A549 (cell line): ENCODE measurements around the gene KCTD4. TPM values are rescaled to one million over a fixed set of nuclear protein-coding genes. Genes with fewer than 3 reads are reported as not detected.
A peak's percentile ranks its signal among the peaks of the same experiment; 100 is the strongest.

Experiments used
- ATAC-seq, 2 experiments: fragments of 200-7000 bp in 1 of 2; fragments of >200 bp in 1 of 2; cut with Nextera tagmentation in 1 of 2; cut with Tn5 transposase in 1 of 2; 3 replicates each; pipeline versions ENCODE4 v1.8.0 to v1.9.1; 2018 to 2020; ENCODE audit warnings: mild to moderate bottlenecking in 1 of 2, moderate library complexity in 1 of 2
- CTCF ChIA-PET: fragments of 300-600 bp; sonication (Branson Sonifier 250); formaldehyde crosslinking; extraction: SDS; loops from one replicate; lab custom pipeline; 2021; ENCODE audit warnings: antibody characterized with exemption, inconsistent platforms; lab: Yijun Ruan, JAX
- POLR2A ChIA-PET: fragments of 350-600 bp; formaldehyde crosslinking; extraction: SDS; loops from one replicate; lab custom pipeline; 2021; ENCODE audit warnings: antibody characterized with exemption, inconsistent platforms; lab: Yijun Ruan, JAX
- DNase-seq, 2 experiments: peaks; one replicate each; pipeline versions ENCODE4 v3.0.0 to v3.0.0-alpha.2; 2011 to 2016; ENCODE audit warnings: low read depth in 1 of 2, low spot score in 1 of 2
- FAIRE-seq: peaks from 2 replicates; lab custom pipeline; 2011; peaks lifted over from hg19 to GRCh38; lab: Jason Lieb, UNC
- H3K27ac ChIP-seq, 2 experiments: fragments of >200 bp; sonication (Bioruptor Twin); formaldehyde crosslinking; 3 replicates each; pipeline ENCODE4 v1.5.1; 2016 to 2017
- H3K4me1 ChIP-seq: fragments of >200 bp; sonication (Bioruptor Twin); formaldehyde crosslinking; 3 replicates; pipeline ENCODE4 v1.6.1; 2016
- H3K4me2 ChIP-seq: fragments of >200 bp; sonication (Bioruptor Twin); formaldehyde crosslinking; 3 replicates; pipeline ENCODE4 v1.6.1; 2016
- H3K4me3 ChIP-seq: fragments of >200 bp; sonication (Bioruptor Twin); formaldehyde crosslinking; 3 replicates; pipeline ENCODE4 v1.5.1; 2016
- H3K9me3 ChIP-seq: fragments of >200 bp; sonication (Bioruptor Twin); formaldehyde crosslinking; 3 replicates; pipeline ENCODE4 v1.6.1; 2016
- ATOH8 ChIP-seq: fragments of 250-450 bp; sonication (Bioruptor Pico); IDR thresholded peaks from 2 replicates; pipeline ENCODE4 v1.5.0; 2020; ENCODE audit warnings: low read depth, mild to moderate bottlenecking, moderate library complexity
- BCL3 ChIP-seq: fragments of >200 bp; sonication (Bioruptor Twin); formaldehyde crosslinking; IDR thresholded peaks from 3 replicates; pipeline ENCODE4 v1.6.1; 2016
- CBX2 ChIP-seq: fragments of 200-600 bp; sonication (generic); IDR thresholded peaks from 2 replicates; pipeline ENCODE4 v1.6.1; 2016; ENCODE audit warnings: low read depth, mild to moderate bottlenecking, borderline replicate concordance
- CEBPB ChIP-seq, 2 experiments: fragments of >200 bp in 1 of 2; sonication (Bioruptor Twin) in 1 of 2; formaldehyde crosslinking in 1 of 2; IDR thresholded peaks; 2 replicates each; pipeline ENCODE4 v1.6.1; 2012 to 2016
- CHD2 ChIP-seq: fragments of 150-350 bp; IDR thresholded peaks from 2 replicates; pipeline ENCODE4 v1.6.1; 2014; ENCODE audit warnings: low read length; ENCODE audit not compliant: partially characterized antibody
- CTCF ChIP-seq: fragments of >200 bp; sonication (Bioruptor Twin); formaldehyde crosslinking; IDR thresholded peaks from 3 replicates; pipeline ENCODE4 v1.5.1; 2016
- E2F6 ChIP-seq: IDR thresholded peaks from 2 replicates; pipeline ENCODE4 v1.6.1; 2012; ENCODE audit warnings: low read depth, borderline replicate concordance
- ESRRA ChIP-seq: fragments of 150-350 bp; IDR thresholded peaks from 2 replicates; pipeline ENCODE4 v1.6.1; 2014; ENCODE audit warnings: mild to moderate bottlenecking, low read length, borderline replicate concordance
- FOSL2 ChIP-seq, 2 experiments: fragments of 450-650 bp in 1 of 2; fragments of >200 bp in 1 of 2; sonication (Bioruptor Twin) in 1 of 2; formaldehyde crosslinking; IDR thresholded peaks; 2 replicates each; pipeline versions ENCODE4 v1.5.0 to v1.6.1; 2016 to 2020; ENCODE audit warnings: mild to moderate bottlenecking in 1 of 2, moderate library complexity in 1 of 2
- GATA3 ChIP-seq: IDR thresholded peaks from 2 replicates; pipeline ENCODE4 v1.6.1; 2012; ENCODE audit warnings: borderline replicate concordance
- HEYL ChIP-seq: fragments of 250-450 bp; sonication (Bioruptor Pico); IDR thresholded peaks from 2 replicates; pipeline ENCODE4 v1.8.0; 2021; ENCODE audit warnings: mild to moderate bottlenecking, moderate library complexity
- HMGXB4 ChIP-seq: fragments of 250-450 bp; sonication (Bioruptor Pico); IDR thresholded peaks from 2 replicates; pipeline ENCODE4 v1.5.0; 2021; ENCODE audit warnings: mild to moderate bottlenecking, moderate library complexity, borderline replicate concordance
- JUN ChIP-seq, 2 experiments: fragments of >200 bp; sonication (Bioruptor Twin); formaldehyde crosslinking; IDR thresholded peaks; 2 replicates in 1 of 2; 3 replicates in 1 of 2; pipeline ENCODE4 v1.6.1; 2016 to 2017
- JUNB ChIP-seq: fragments of >200 bp; sonication (Bioruptor Twin); formaldehyde crosslinking; IDR thresholded peaks from 2 replicates; pipeline ENCODE4 v1.6.1; 2016
- KDM5A ChIP-seq: fragments of 200-600 bp; sonication (generic); IDR thresholded peaks from 2 replicates; pipeline ENCODE4 v1.6.1; 2016; ENCODE audit warnings: antibody characterized with exemption, mild to moderate bottlenecking
- MAX ChIP-seq: IDR thresholded peaks from 2 replicates; pipeline ENCODE4 v1.6.1; 2012
- NR3C1 ChIP-seq: fragments of >200 bp; sonication (Bioruptor Twin); formaldehyde crosslinking; IDR thresholded peaks from 3 replicates; pipeline ENCODE4 v1.6.1; 2017
- PHF8 ChIP-seq: fragments of 200-600 bp; sonication (generic); IDR thresholded peaks from 2 replicates; pipeline ENCODE4 v1.6.1; 2016; ENCODE audit warnings: low read depth, mild to moderate bottlenecking, antibody characterized with exemption, moderate library complexity, borderline replicate concordance
- RAD21 ChIP-seq, 2 experiments: fragments of >200 bp in 1 of 2; sonication (Bioruptor Twin) in 1 of 2; formaldehyde crosslinking in 1 of 2; IDR thresholded peaks in 1 of 2; conservative IDR thresholded peaks in 1 of 2; 2 replicates in 1 of 2; 3 replicates in 1 of 2; pipeline ENCODE4 v1.6.1; 2012 to 2018; ENCODE audit warnings: inconsistent platforms in 1 of 2
- RFX5 ChIP-seq: fragments of 450-650 bp; IDR thresholded peaks from 2 replicates; pipeline ENCODE4 v1.7.1; 2014; ENCODE audit warnings: antibody characterized with exemption, mild to moderate bottlenecking, moderate library complexity
- RNF2 ChIP-seq: fragments of 200-600 bp; sonication (generic); IDR thresholded peaks from 2 replicates; pipeline ENCODE4 v1.6.1; 2016; ENCODE audit warnings: low read depth, mild to moderate bottlenecking, antibody characterized with exemption, moderate library complexity, borderline replicate concordance
- SMC3 ChIP-seq: fragments of >200 bp; sonication (Bioruptor Twin); formaldehyde crosslinking; IDR thresholded peaks from 3 replicates; pipeline ENCODE4 v1.6.1; 2018; ENCODE audit warnings: inconsistent platforms
- USF2 ChIP-seq: fragments of 450-650 bp; IDR thresholded peaks from 2 replicates; pipeline ENCODE4 v1.6.1; 2014; ENCODE audit warnings: antibody characterized with exemption
- ZC3H11A ChIP-seq: fragments of 450-650 bp; IDR thresholded peaks from 2 replicates; pipeline ENCODE4 v1.6.1; 2014; ENCODE audit warnings: antibody characterized with exemption, mild to moderate bottlenecking
- ZFP36 ChIP-seq: fragments of 450-650 bp; IDR thresholded peaks from 2 replicates; pipeline ENCODE4 v1.6.1; 2014; ENCODE audit warnings: borderline replicate concordance; ENCODE audit not compliant: partially characterized antibody
- ZNF302 ChIP-seq: fragments of 250-450 bp; sonication (Bioruptor Pico); IDR thresholded peaks from 2 replicates; pipeline ENCODE4 v1.9.0; 2021; ENCODE audit warnings: inconsistent platforms, mild to moderate bottlenecking, moderate library complexity
- ZSCAN20 ChIP-seq: fragments of 250-450 bp; sonication (Bioruptor Pico); IDR thresholded peaks from 2 replicates; pipeline ENCODE4 v1.8.0; 2022; ENCODE audit warnings: mild to moderate bottlenecking, moderate library complexity
- WGBS: methylation state at CpG from one replicate; pipeline ENCODE4 v1.1.6; 2017; ENCODE audit errors: missing lambda C conversion rate; 5-methylcytosine and 5-hydroxymethylcytosine counted together
- polyA plus RNA-seq, 4 experiments: library from polyadenylated mRNA; depleted of rRNA in 3 of 4; stranded (reverse); fragments of >200 nt; fragmentation: RNase III in 1 of 4; extraction: RNeasy Plus Mini Kit Qiagen cat#74134 plus additional on column Dnase treatment in 1 of 4; gene quantifications; 2 replicates in 3 of 4; 3 replicates in 1 of 4; pipeline ENCODE4 v1.2.3, GENCODE V29; 2011 to 2017

The KCTD4 gene
- polyA plus RNA-seq, 2 of the 4 experiments (the other 2 are of a cell fraction), result not detected

GRCh38 chr13:45166858-45167257 lies 34.0 kb downstream of the KCTD4 start:
- H3K4me3 ChIP-seq, result no peak overlapping the region
- no peak overlapping the region; a peak in 1 of 6 replicates for H3K27ac ChIP-seq
- ATAC-seq, result no peak
- H3K4me1 ChIP-seq, result peaks cover 40% of the 10 kb centered on the region
- ChIA-PET POLR2A (interaction anchor here (0.6 kb wide), 1 partner anchor 47 kb away, joined by 4 read pairs; the partner anchor contains the start of gene GTF2F2), CTCF (interaction anchor here (0.6 kb wide), 1 partner anchor 1140 kb away, joined by 4 read pairs; no protein-coding TSS in a partner anchor)
- WGBS, result 85% methylated on average over 3 of the region's 3 CpGs
- FAIRE-seq, result no peak
- no peak for DNase-seq
- no peak for TF ChIP-seq SMC3
- no peak for TF ChIP-seq ZSCAN20 (CRISPR knock-in tag)
- TF ChIP-seq CBX2, result no peak
- no peak for TF ChIP-seq PHF8
- TF ChIP-seq KDM5A, result no peak
- TF ChIP-seq ZFP36, result no peak
- TF ChIP-seq ZC3H11A, result no peak
- TF ChIP-seq RFX5, result no peak
- TF ChIP-seq NR3C1, result no peak
- no peak for TF ChIP-seq HMGXB4
- no peak for TF ChIP-seq CHD2
- no peak for TF ChIP-seq ESRRA
- no peak for TF ChIP-seq E2F6
- TF ChIP-seq RNF2, result no peak
- no peaks in the 10 kb centered on the region for H3K9me3 ChIP-seq
- H3K4me2 ChIP-seq, result no peak overlapping the region

DNA sequence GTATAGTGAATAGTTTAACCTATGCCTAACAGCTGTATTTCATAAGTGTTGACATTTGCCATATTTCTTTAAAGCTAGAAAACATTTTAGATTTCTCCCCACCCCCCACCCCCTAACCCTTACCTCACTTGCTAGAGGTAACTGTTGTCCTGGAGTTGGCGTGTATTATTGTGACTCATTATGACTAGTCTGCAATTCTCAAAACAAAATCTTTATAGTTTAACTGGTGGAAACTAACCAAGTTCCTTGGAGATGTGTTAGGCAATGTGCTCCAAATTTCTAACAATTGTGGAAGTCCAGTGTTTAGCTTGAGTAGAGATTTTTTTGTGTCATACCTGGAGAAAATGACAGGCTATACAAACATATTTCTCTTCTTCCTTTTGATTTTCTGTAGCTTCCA lies 38.0 kb downstream of the KCTD4 start:
- Histone ChIP-seq H3K4me2 (peak overlapping the region; percentile 72), H3K4me1 (peaks cover 28% of the 10 kb centered on the region), H3K27ac (peak overlapping the region; percentile 33 to 77; a peak in 5 of 6 replicates), H3K4me3 (no peak overlapping the region), H3K9me3 (no peaks in the 10 kb centered on the region)
- ChIA-PET POLR2A (interaction anchor here (0.6 kb wide), 1 partner anchor 117 kb away, joined by 3 read pairs; no protein-coding TSS in a partner anchor), CTCF (interaction anchor here (0.7 to 1.0 kb wide), 2 partner anchors 19 to 125 kb away, joined by 3 read pairs; no protein-coding TSS in a partner anchor)
- 0% methylated on average over 1 of the region's 1 CpG for WGBS
- FAIRE-seq, result no peak
- peak; percentile 43 to 62; a peak in 3 of 4 replicates for TF ChIP-seq CEBPB (IDR thresholded peaks at IDR 0.05)
- no peak for TF ChIP-seq BCL3
- TF ChIP-seq MAX, result no peak
- TF ChIP-seq SMC3, result no peak; the same call in 2 of the 3 replicates
- TF ChIP-seq RAD21 (conservative IDR thresholded peaks at IDR 0.05 in 1 of 2, IDR thresholded peaks at IDR 0.05 in 1 of 2), result peak in 1 of 2 experiments; percentile 21; a peak in 1 of 5 replicates
- TF ChIP-seq USF2, result no peak
- no peak for TF ChIP-seq RNF2
- TF ChIP-seq JUN (IDR thresholded peaks at IDR 0.05), result no peak
- TF ChIP-seq FOSL2 (IDR thresholded peaks at IDR 0.05), result peak; percentile 77
- TF ChIP-seq FOSL2 (CRISPR knock-in tag; IDR thresholded peaks at IDR 0.05), result peak; percentile 82
- no peak for TF ChIP-seq KDM5A
- no peak for TF ChIP-seq CTCF
- TF ChIP-seq JUNB, result peak; percentile 84
- TF ChIP-seq GATA3, result peak; percentile 31; the same call in 1 of the 2 replicates
- TF ChIP-seq ATOH8, result no peak
- no peak for TF ChIP-seq ZNF302
- TF ChIP-seq ZSCAN20 (CRISPR knock-in tag), result no peak
- no peak for TF ChIP-seq HEYL (CRISPR knock-in tag)
- ATAC-seq, result peak; percentile 88 to 89
- DNase-seq, result peak; percentile 51 to 54
